Neural cell (in vitro differentiated cells): ENCODE results near the gene SLC25A40.

ENCODE experiments used
- CTCF ChIP-seq: fragments of 450-650 bp; IDR thresholded peaks from 2 replicates; pipeline ENCODE4 v1.5.1; 2014; ENCODE audit warnings: antibody characterized with exemption, mild to moderate bottlenecking, moderate library complexity; ENCODE audit not compliant: poor library complexity, severe bottlenecking
- EP300 ChIP-seq: fragments of 450-650 bp; conservative IDR thresholded peaks from 2 replicates; pipeline ENCODE4 v1.6.1; 2014; ENCODE audit warnings: antibody characterized with exemption, mild to moderate bottlenecking, moderate library complexity; ENCODE audit not compliant: poor library complexity, severe bottlenecking
- EZH2 ChIP-seq: fragments of 200-600, 300-800 bp; shearing (Covaris generic), sonication (generic); IDR thresholded peaks from 2 replicates; pipeline ENCODE4 v1.6.1; 2014; ENCODE audit warnings: antibody characterized with exemption, low read length, borderline replicate concordance, mild to moderate bottlenecking; ENCODE audit not compliant: insufficient read depth, poor library complexity, severe bottlenecking
- POLR2AphosphoS5 ChIP-seq: IDR thresholded peaks from 2 replicates; pipeline ENCODE4 v1.6.1; 2012
- REST ChIP-seq: IDR thresholded peaks from 2 replicates; pipeline ENCODE4 v1.6.1; 2012; ENCODE audit warnings: borderline replicate concordance
- TAF1 ChIP-seq: IDR thresholded peaks from 2 replicates; pipeline ENCODE4 v1.6.1; 2012; ENCODE audit warnings: low read depth

- TF ChIP-seq EZH2 (no peak), POLR2AphosphoS5 (no peak), CTCF (no peak), TAF1 (no peak), EP300 (no peak), REST (no peak)
Observed at GRCh38 chr7:87818336-87818735, 57.8 kb downstream of the SLC25A40 start.
